GM23248 (cell line): ENCODE measurements around the gene FBN1. TPM values are rescaled to one million over a fixed set of nuclear protein-coding genes. Genes with fewer than 3 reads are reported as not detected.

Experiments used
- DNase-seq: peaks from one replicate; pipeline ENCODE4 v3.0.0-alpha.2; 2015
- H2AFZ ChIP-seq: fragments of 200-600 bp; sonication (generic); 2 replicates; pipeline ENCODE4 v1.6.1; 2016; ENCODE audit warnings: antibody characterized with exemption
- H3F3A ChIP-seq: fragments of 200-600 bp; sonication (generic); 2 replicates; pipeline ENCODE4 v1.6.1; 2016; ENCODE audit warnings: mild to moderate bottlenecking, antibody characterized with exemption, mixed run types; ENCODE audit not compliant: insufficient read depth
- H3K27ac ChIP-seq: fragments of 200-600 bp; sonication (generic); 2 replicates; pipeline ENCODE4 v1.5.1; 2016; ENCODE audit warnings: mild to moderate bottlenecking
- H3K27me3 ChIP-seq: fragments of 200-600 bp; sonication (generic); replicated peaks from 2 replicates; pipeline ENCODE4 v1.6.1; 2016; ENCODE audit warnings: mild to moderate bottlenecking; ENCODE audit not compliant: insufficient read depth
- H3K36me3 ChIP-seq: fragments of 200-600 bp; sonication (generic); 2 replicates; pipeline ENCODE4 v1.6.1; 2016; ENCODE audit warnings: low read depth, mild to moderate bottlenecking
- H3K4me1 ChIP-seq: fragments of 200-600 bp; sonication (generic); 2 replicates; pipeline ENCODE4 v1.6.1; 2016; ENCODE audit warnings: mild to moderate bottlenecking; ENCODE audit not compliant: insufficient read depth
- H3K4me2 ChIP-seq: fragments of 200-600 bp; sonication (generic); one replicate; pipeline ENCODE4 v1.6.1; 2016; ENCODE audit warnings: mild to moderate bottlenecking; ENCODE audit not compliant: unreplicated experiment
- H3K4me3 ChIP-seq: fragments of 200-600 bp; sonication (generic); 2 replicates; pipeline ENCODE4 v1.5.1; 2016; ENCODE audit warnings: mild to moderate bottlenecking
- H3K79me2 ChIP-seq: fragments of 200-600 bp; sonication (generic); 2 replicates; pipeline ENCODE4 v1.6.1; 2016; ENCODE audit warnings: mild to moderate bottlenecking; ENCODE audit not compliant: insufficient read depth
- H3K9ac ChIP-seq: fragments of 200-600 bp; sonication (generic); 2 replicates; pipeline ENCODE4 v1.6.1; 2016; ENCODE audit warnings: mild to moderate bottlenecking
- H3K9me2 ChIP-seq: fragments of 200-600 bp; sonication (generic); 2 replicates; pipeline ENCODE4 v1.6.1; 2016; ENCODE audit warnings: mixed run types, mild to moderate bottlenecking, moderate library complexity; ENCODE audit not compliant: insufficient read depth
- H3K9me3 ChIP-seq: fragments of 200-600 bp; sonication (generic); one replicate; pipeline ENCODE4 v1.6.1; 2017; ENCODE audit warnings: low read depth
- H4K20me1 ChIP-seq: fragments of 200-600 bp; sonication (generic); 2 replicates; pipeline ENCODE4 v1.6.0; 2016; ENCODE audit not compliant: insufficient read depth
- EZH2 ChIP-seq: fragments of 200-600 bp; sonication (generic); IDR thresholded peaks from 2 replicates; pipeline ENCODE4 v1.6.1; 2018; ENCODE audit warnings: antibody characterized with exemption, mild to moderate bottlenecking; ENCODE audit not compliant: insufficient read depth, poor library complexity, severe bottlenecking
- EZH2phosphoT487 ChIP-seq: fragments of 200-600 bp; sonication (generic); IDR thresholded peaks from 2 replicates; pipeline ENCODE4 v1.6.1; 2018; ENCODE audit warnings: antibody characterized with exemption, moderate library complexity, mild to moderate bottlenecking, low read depth; ENCODE audit not compliant: insufficient read depth
- WGBS, 2 experiments: methylation state at CpG; one replicate each; pipeline ENCODE4 v1.1.6; 2015 to 2017; ENCODE audit warnings: low lambda C conversion rate in 2 of 2, low coverage in 1 of 2; ENCODE audit errors: missing lambda C conversion rate in 2 of 2; 5-methylcytosine and 5-hydroxymethylcytosine counted together
- in situ Hi-C: fragments of 300-500 bp; cut with MboI; formaldehyde crosslinking; loops from 2 replicates; pipeline ENCODE4 v1.15.0; 2020
- polyA plus RNA-seq: library from polyadenylated mRNA; unstranded; fragments of >200 nt; fragmentation: Nextera tagmentation; extraction: Ambion mirVana; gene quantifications from 2 replicates; pipeline ENCODE4 v1.2.1, GENCODE V29; 2016
- total RNA-seq: library from RNA; depleted of rRNA; stranded (reverse); fragments of >200 nt; shearing (Covaris generic); gene quantifications from 2 replicates; pipeline ENCODE4 v1.2.3, GENCODE V29; 2014

FBN1 gene
- total and polyA plus RNA-seq, 2 experiments from 2014 or later, result 374 to 1,478 TPM

DNA sequence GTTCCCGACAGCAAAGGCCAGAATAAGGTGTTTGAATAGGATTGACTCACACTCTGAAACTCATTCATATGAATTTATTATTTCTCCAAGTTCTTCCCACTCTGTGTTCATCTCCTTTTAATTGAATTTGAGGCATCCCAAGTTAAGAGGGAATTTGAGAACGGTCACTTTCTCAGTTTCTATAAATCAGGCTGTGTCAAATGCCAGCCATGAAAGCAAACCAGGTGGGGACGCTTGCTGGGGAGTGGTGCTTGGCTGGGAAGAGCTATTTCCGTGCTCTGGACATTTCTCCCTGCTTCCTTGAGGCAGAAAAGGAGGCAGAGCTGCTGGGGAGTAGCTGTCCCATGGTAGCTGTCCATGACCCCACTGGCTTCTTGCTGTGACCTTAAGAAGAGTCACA is 116.6 kb downstream of the FBN1 start:
- in situ Hi-C loops, result loop anchor here (25.0 kb wide), 1 partner anchor 108 kb away; the partner anchor contains the start of gene FBN1
- Histone ChIP-seq H3K4me3 (no peak overlapping the region), H3K9me2 (no peaks in the 10 kb centered on the region), H4K20me1 (no peaks in the 10 kb centered on the region; the same call in 1 of the 2 replicates), H3F3A (peaks cover 94% of the 10 kb centered on the region), H2AFZ (no peak overlapping the region), H3K9me3 (no peaks in the 10 kb centered on the region), H3K36me3 (peaks cover 90% of the 10 kb centered on the region), H3K4me1 (peaks cover 16% of the 10 kb centered on the region), H3K27ac (peak overlapping the region; percentile 7; the same call in 1 of the 2 replicates), H3K9ac (no peak overlapping the region), H3K79me2 (peaks cover 97% of the 10 kb centered on the region), H3K4me2 (no peak overlapping the region), H3K27me3 (no peaks in the 10 kb centered on the region)
- DNase-seq, result no peak
- TF ChIP-seq EZH2phosphoT487 (no peak), EZH2 (no peak)
- 67 to 69% methylated on average over 4 of the region's 4 CpGs for WGBS, 2 experiments

DNA sequence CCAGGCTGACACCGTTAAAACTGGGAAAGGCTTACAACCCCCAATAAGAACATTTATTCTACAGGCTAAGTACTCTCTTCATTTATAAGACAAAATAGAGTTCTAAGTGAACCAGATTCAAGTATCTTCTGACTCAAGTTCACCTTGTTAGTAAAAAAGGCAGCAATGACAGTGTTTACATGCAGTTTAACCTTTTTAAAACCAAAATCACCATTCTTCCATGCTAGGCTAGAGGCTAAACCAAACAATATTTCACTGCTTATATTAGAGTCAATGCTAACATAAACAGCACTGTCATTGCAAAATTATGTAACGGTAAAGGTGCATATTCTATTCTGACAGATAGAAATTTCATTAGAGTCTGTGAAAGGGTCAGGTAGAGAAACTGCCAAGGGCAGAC is 118.0 kb downstream of the FBN1 start:
- Histone ChIP-seq H3K4me2 (no peak overlapping the region), H3K27me3 (no peaks in the 10 kb centered on the region), H3K4me1 (peaks cover 2% of the 10 kb centered on the region), H3K4me3 (no peak overlapping the region), H3F3A (peaks cover 93% of the 10 kb centered on the region), H3K9ac (no peak overlapping the region), H2AFZ (no peak overlapping the region), H3K9me2 (no peaks in the 10 kb centered on the region), H4K20me1 (no peaks in the 10 kb centered on the region; the same call in 1 of the 2 replicates), H3K79me2 (peaks cover 96% of the 10 kb centered on the region), H3K27ac (no peak overlapping the region), H3K9me3 (no peaks in the 10 kb centered on the region), H3K36me3 (peaks cover 89% of the 10 kb centered on the region)
- 93 to 94% methylated on average over 2 of the region's 2 CpGs for WGBS, 2 experiments
- TF ChIP-seq EZH2, result no peak
- no peak for TF ChIP-seq EZH2phosphoT487
- no peak for DNase-seq
- in situ Hi-C loops, result loop anchor here (25.0 kb wide), 1 partner anchor 110 kb away; the partner anchor contains the start of gene FBN1

DNA sequence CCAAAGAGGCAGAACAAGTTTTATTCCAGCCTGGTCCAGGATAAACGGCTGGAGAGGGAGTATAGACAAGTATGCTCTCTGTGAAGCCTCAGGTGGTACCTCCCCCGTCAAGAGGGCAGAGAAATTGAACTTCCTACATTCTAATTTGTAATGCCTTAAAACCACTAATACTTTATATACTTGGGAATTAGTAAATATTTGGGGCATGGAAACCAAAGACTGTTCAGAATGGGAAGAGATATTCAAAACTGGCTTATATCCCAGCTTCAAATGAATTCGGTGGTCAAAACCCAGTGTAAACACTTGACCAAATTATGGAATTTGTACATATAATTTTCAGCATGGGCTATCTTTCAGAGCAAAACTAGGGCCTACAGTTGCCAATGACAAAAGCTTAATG is 122.6 kb downstream of the FBN1 start:
- peaks cover 92% of the 10 kb centered on the region for H3F3A ChIP-seq
- H4K20me1 ChIP-seq, result no peaks in the 10 kb centered on the region
- in situ Hi-C loops, result no loop called here
- H3K9me2 ChIP-seq, result no peaks in the 10 kb centered on the region
- DNase-seq, result no peak
- peaks cover 96% of the 10 kb centered on the region for H3K36me3 ChIP-seq
- peaks cover 93% of the 10 kb centered on the region for H3K79me2 ChIP-seq
- no peak overlapping the region for H3K4me2 ChIP-seq
- TF ChIP-seq EZH2 (no peak), EZH2phosphoT487 (no peak)
- no peak overlapping the region for H3K9ac ChIP-seq
- 79 to 87% methylated on average over 3 of the region's 3 CpGs for WGBS, 2 experiments
- no peaks in the 10 kb centered on the region for H3K9me3 ChIP-seq
- H2AFZ ChIP-seq, result no peak overlapping the region
- no peak overlapping the region for H3K4me3 ChIP-seq
- peak overlapping the region; percentile 1; the same call in 1 of the 2 replicates for H3K27ac ChIP-seq
- H3K4me1 ChIP-seq, result no peaks in the 10 kb centered on the region
- no peaks in the 10 kb centered on the region for H3K27me3 ChIP-seq

DNA sequence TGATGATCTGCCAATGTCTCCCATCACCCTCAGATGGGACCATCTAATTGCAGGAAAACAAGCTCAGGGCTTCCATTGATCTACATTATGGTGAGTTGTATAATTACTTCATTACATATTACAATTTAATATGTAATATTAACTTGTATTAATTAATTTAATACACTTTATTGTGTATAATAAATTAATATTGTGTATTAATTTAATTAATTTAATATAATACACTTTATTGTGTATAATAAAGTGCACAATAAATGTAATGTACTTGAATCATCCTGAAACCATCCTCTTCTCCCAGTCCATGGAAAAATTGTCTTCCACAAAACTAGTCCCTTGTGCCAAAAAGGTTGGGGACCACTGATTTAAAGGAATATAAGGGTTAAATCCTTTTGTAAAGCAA is 123.4 kb downstream of the FBN1 start:
- no peaks in the 10 kb centered on the region for H3K9me3 ChIP-seq
- no peaks in the 10 kb centered on the region for H3K4me1 ChIP-seq
- H3K4me3 ChIP-seq, result no peak overlapping the region
- peaks cover 92% of the 10 kb centered on the region for H3F3A ChIP-seq
- DNase-seq, result no peak
- H3K27me3 ChIP-seq, result no peaks in the 10 kb centered on the region
- H3K79me2 ChIP-seq, result peaks cover 93% of the 10 kb centered on the region
- H2AFZ ChIP-seq, result no peak overlapping the region
- H3K9ac ChIP-seq, result no peak overlapping the region
- no peaks in the 10 kb centered on the region for H3K9me2 ChIP-seq
- H4K20me1 ChIP-seq, result no peaks in the 10 kb centered on the region
- H3K4me2 ChIP-seq, result no peak overlapping the region
- peak overlapping the region; percentile 1; the same call in 1 of the 2 replicates for H3K27ac ChIP-seq
- H3K36me3 ChIP-seq, result peaks cover 97% of the 10 kb centered on the region
- in situ Hi-C loops, result no loop called here
- no peak for TF ChIP-seq EZH2
- TF ChIP-seq EZH2phosphoT487, result no peak
